GM21717 (cell line): ENCODE data around the gene ARHGAP4.

Source experiments
- ATAC-seq: cut with Tn5 transposase; IDR thresholded peaks from one replicate; pipeline ENCODE4 v1.9.1; 2021; ENCODE audit warnings: mild to moderate bottlenecking, moderate library complexity; ENCODE audit not compliant: unreplicated experiment

ARHGAP4 gene

GRCh38 chrX:153928846-153929245, 2.8 kb upstream of the ARHGAP4 start:
- ATAC-seq, result no peak

DNA sequence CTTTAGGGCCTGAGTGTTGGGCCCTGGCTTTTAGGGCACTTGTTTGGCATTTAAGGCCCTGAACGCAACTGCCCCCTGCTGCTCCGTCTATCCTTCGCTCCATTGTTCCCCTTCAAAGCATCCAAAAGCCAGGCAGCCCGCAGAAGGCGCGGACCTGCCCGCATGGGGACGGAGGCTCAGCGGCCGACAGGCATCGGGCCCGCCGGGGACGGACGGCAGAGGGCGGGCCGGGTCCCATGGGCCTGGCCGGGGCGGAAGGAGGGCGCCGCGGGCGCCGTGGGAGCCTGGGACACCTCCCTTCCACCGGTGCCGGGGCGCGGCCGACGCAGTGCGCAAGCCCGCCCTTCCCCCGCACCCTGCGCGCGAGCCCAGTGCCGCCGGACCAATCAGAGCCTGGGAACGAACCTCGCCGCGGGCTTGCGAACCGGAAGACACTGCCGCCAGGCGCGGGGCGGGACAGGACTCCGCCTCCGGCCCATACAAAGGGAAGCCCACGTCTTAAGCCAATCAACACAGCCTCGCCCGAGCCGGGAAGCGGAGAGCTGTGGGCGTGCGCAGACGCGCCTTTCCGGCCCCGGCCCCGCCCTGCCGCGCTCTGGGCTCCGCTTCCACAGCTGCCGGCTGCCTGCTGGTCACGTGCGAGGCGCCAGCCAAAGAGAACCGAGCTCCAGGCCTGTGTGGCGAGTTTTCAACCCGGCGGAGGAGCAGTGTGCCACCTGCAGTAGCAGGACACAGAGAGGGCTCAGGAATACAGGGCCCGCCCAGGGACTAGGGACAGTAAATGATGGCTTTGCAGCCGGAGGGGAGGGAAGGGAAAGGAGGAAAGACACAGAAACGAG, 2.1 kb upstream of the ARHGAP4 start:
- peak; percentile 85 for ATAC-seq

GRCh38 chrX:153927672-153927921, 1.5 kb upstream of the ARHGAP4 start:
- peak; percentile 1 for ATAC-seq

DNA sequence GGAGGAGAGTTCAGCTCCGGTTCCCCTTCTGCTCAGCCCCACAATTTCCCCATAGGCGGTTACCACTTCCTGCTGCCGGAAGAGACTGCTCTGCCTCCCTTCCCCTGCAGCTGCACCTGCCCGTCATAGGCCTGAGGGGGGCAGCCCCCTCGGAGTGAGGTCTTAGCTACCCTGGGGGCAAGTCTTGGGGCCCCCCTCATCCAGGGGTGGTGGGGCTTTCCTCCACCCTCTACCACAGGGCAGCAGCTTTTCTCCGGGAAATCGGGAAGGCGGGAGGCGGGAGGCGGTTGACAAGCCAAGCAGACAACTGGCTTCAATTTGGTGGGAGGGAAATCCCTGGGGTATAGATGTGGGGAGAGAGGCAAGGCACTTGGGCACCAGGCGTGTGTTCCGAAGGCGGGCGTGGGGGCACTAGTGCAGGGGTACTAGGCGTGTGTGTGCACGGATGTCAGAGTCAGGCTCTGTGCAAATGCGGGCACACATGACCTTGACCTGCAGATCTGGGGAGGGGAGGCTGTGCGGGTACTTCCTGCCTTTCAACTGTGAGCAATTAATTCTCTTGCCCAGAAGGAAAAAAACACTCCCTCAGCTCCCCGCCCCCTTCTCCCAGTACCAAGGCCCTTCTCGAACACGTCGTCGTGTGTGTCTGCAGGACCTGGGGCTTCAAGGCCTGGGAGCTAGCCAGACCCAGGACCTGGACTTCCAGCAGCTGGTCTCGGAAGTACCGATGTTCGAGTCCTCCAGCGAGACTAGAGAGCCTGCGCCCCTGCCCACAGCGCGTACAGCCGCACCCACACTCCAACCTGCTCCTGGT, 1.0 kb upstream of the ARHGAP4 start:
- ATAC-seq, result peak; percentile 33

- no peak for ATAC-seq
Measured at GRCh38 chrX:153926552-153926857, 441 bp upstream of the ARHGAP4 start.

- no peak for ATAC-seq
Measured at GRCh38 chrX:153925387-153925738, 701 bp downstream of the ARHGAP4 start.

DNA sequence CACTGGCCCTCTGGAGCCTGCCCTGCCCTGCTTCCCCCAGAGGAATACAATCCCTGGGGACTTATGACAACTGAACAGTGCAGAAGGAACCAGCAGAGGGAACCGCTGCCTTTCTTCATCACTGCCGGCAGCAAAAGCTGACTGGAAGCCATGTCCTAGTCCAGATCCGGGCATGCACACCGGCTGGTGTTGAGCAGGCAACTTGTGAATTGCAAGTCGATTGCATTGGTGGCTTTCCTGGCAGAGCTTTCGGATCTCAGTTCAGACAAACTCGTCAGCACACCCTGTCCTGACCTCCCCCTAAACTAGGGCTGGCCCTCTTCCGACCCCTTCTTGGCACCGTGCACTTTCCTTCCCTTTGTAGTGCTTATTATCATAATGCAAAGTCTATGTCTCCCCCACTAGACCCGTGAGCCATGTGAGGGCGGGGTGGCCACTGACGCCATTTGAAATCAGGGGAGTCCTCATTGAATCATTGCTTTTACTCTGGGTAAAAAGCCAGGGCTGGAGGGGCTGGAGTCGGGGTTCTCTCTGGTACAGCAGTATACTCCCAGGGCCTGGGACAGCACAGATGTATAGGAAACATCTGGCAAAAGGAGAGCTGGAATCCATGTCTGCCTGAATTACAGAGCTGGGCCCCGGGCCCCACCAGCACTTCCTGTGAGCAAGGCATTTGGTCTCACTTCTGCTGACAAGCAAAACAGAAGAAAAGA, 1.8 kb downstream of the ARHGAP4 start:
- ATAC-seq, result no peak

DNA sequence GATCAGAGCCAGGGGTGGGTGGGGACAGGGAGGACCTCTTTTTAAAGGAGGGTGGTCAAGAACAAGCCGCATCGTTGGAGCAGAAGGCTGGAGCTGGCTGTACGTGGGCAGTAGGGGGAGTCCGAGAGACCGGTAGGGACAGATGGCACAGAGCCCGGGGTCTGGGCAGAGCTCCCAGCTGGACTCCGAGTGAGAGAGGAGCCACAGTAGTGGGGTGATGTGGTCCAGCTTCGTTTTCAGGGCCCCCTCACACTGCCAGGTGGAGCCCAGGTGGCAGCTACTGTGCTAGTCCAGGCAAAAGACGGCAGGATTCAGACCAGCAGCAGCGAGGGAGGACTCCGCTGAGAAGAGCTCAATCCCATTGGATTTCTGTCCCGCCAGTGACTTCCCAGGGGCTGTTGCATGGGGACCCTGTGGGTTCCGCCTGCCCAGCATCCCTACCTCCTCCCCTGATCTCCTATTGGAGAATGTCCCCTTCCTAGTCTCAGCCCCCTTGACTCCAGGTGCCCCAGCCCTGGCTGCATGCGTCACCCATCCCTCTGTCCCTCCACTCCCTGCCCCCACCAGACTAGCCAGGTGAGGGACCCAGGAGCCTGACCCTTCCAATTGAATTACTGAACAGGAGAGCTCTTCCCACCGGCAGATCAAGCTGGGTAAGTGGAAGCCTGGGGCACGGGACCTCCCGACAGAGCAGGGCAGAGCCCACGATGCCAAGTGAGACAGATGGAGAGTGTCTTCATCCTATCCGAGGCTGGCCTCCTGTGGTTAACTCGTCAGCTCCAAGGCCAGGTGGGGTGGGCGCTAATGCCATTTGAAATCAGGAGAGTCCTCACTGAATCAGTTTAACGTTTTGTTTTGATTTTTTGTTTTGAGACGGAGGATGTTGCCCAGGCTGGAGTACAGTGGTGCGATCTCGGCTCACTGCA, 2.9 kb downstream of the ARHGAP4 start:
- ATAC-seq, result no peak

DNA sequence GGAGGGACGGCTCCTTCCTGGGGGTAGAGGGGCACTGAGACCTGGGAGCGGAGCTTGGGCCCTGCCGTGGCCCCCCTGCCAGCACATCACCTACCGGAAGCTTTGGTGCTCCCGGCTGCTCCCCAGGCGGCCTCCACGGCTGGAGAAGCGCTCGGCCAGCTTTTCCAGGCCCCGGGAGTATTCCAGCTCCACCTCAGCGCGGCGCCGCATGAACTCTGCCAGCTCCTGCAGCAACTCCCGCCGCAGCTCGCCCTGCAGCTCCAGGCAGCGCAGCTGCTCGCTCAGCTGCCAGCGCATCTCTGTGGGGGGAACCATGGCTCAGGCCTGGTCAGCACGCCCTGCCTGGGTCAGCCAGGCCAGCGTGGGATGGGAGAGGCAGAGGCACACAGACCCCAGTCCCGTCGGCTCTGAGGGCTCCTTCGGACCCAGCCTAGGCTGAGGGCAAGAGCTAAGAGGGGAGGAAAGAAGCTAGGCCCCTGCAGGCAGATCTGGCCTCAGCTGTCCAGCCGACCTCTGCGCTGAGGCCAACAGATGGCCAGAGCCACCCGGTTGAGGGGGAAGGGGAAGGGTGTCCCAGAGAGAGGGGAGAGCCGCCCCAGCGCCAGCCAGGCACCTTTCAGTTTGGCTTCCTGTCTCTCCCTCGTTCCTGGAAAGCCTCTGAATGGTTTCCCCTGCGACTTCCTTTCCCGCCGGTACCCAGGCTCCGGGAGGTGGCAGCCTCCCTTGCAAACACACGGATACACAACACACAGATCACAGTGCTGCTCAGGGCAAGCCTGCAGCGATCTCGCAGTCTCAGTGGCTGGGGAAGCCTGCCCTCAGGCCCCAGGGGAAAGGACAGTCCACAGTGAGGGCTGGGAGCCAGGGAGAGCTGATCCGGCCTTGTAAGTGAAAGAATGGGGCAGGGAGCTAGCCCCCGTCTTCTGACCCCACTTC, 4.3 kb downstream of the ARHGAP4 start:
- no peak for ATAC-seq

DNA sequence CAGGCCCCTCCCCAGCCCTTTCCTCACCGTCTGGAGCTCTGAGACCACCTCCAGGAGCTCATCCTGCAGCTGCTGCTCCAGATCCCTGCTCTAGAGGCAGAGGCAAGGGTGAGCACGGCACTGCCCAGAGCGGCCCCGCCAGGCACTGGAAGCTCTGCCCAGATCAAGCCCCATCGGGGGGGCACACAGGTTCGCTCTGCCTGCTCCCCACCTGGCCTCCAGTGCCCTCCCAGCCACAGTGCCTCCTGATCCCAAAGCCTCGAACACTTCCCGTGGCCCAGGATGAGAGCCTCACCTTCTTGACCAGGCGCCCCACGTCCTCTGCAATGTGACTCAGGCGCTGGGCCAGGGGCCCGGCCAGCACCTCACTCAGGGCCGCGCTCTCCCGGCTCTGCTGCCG, 5.0 kb downstream of the ARHGAP4 start:
- no peak for ATAC-seq

GRCh38 chrX:153920546-153920945, 5.5 kb downstream of the ARHGAP4 start:
- no peak for ATAC-seq

GRCh38 chrX:153919281-153919680, 6.8 kb downstream of the ARHGAP4 start:
- no peak for ATAC-seq

DNA sequence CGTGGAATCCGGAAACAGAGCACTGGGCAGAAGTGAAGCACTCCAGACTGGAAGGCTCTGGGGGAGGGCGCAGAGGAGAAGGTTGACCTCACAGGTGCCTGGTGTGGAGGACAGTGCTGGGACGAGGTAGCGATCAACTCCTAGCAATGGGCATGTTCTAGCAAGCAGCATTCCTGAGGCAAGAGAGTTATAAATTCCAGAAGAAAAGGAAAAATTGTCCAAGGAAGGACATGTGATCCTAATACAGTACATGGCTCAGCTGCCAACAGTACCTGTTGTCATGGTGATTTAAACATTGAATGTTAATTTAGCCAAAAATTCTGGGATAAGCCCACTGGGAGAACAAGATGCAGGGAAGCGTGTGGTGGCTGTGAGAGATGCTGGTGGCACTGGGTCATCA, 8.2 kb downstream of the ARHGAP4 start:
- ATAC-seq, result no peak

GRCh38 chrX:153913701-153914100, 12.4 kb downstream of the ARHGAP4 start:
- no peak for ATAC-seq

- ATAC-seq, result no peak
Measured at GRCh38 chrX:153913211-153913610, 12.9 kb downstream of the ARHGAP4 start.

GRCh38 chrX:153911798-153912197, 14.3 kb downstream of the ARHGAP4 start:
- no peak for ATAC-seq

DNA sequence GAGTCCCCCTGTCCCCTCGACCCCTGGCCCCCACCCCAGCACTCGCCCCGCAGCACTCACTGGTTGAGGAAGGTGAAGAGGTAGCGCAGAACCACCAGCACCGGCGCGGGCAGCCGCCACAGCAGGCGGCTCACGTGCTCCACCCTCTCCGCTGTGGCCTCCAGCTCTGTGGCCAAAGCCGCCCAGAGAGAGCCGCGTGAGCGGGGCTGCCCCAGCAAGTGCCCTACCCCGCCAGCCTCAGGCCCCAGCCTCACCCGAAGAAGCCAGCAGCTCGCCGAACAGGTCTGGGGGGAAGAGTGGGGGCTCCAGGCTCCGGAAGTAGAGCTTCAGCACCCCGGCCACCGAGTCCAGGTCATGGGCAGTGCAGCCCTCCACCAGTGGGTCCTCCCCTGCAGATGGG, 15.6 kb downstream of the ARHGAP4 start:
- ATAC-seq, result no peak

- no peak for ATAC-seq
Measured at GRCh38 chrX:153909980-153910360, 16.1 kb downstream of the ARHGAP4 start.

DNA sequence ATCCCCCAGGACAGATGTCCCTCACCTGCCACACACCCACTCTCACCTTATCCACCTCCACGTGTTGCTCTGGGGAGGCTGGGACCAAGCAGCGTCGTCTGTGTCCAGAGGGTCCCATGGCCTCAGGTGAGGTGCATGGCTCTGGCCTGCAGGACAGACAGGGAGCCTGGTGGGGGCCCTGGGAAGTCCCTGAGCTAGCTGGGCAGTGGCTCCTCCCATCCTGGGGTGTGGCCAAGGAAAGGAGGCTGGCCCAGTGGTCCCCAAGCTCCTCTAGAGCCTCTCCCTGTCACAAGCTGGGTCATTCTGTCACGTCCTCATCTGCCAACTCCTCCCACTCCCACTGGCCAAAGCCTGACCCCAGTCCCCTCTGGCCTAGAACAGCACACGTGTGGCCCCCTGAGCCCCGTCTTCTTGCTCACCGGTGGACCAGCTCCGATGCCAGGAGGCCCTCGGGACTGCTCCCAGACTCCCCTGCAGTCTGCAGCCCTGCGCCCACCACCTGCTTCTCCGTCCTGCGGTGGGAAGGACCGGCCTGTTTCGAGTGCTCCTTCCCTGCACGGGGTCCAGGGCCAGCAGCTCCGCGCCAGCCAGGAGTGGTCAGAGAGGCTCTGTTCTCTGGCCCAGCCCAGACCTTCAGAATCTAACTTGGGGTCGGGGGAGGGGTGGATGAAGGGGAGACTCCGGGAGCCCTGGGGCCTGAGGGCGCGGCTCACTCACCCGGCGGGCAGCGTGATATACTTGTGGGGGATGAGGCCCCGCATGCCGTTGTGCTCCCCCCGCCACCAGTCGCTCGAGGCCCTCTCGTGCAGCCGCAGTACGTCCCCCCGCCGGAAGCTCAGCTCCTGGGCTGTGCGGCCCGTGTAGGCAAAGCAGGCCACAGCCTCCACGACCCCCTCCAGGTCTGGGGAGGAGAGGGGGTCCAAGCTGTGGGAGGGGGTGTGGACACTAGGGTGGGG, 16.8 kb downstream of the ARHGAP4 start:
- ATAC-seq, result no peak
